Measurements from ENCODE around the gene TMEM255B.

GRCh38 chr13:113810640-113811039 lies 51.6 kb downstream of the TMEM255B start:
- TF ChIP-seq EZH2 (IDR thresholded peaks at IDR 0.05; ENCODE audit: borderline replicate concordance, low read depth, low read length, severe bottlenecking) = no peak
- no peak for TF ChIP-seq FOS (IDR thresholded peaks at IDR 0.05; ENCODE audit: borderline replicate concordance, insufficient read depth, low read length)
